Psoas muscle (tissue), 8 donors: ENCODE data around the gene CPAMD8. TPM values are rescaled to one million over a fixed set of nuclear protein-coding genes. Genes with fewer than 3 reads are reported as not detected.

Experiments
- ATAC-seq, 4 donors: fragments of 200-7000 bp; cut with Tn5 transposase; one replicate each; pipeline ENCODE4 v1.9.1; 2020; ENCODE audit warnings: moderate library complexity in 3 of 4, mild to moderate bottlenecking in 2 of 4
- DNase-seq, 2 donors: peaks; one replicate each; pipeline ENCODE4 v3.0.0-alpha.2; 2020
- H3K27ac ChIP-seq: fragments of 200-600 bp; one replicate; pipeline ENCODE4 v1.8.0; 2022
- H3K27me3 ChIP-seq, 3 donors: fragments of 200-600 bp in 1 of 3; one replicate each; pipeline versions ENCODE4 v1.6.1 to v1.8.0; 2013 to 2022; ENCODE audit warnings: low read length in 2 of 3, mild to moderate bottlenecking in 2 of 3, moderate library complexity in 1 of 3; ENCODE audit not compliant: insufficient read depth in 3 of 3
- H3K36me3 ChIP-seq, 2 donors: fragments of 200-600 bp in 1 of 2; one replicate each; pipeline versions ENCODE4 v1.6.1 to v1.8.0; 2013 to 2022; ENCODE audit warnings: low read depth in 1 of 2, mild to moderate bottlenecking in 1 of 2, moderate library complexity in 1 of 2; ENCODE audit not compliant: insufficient read depth in 1 of 2
- H3K4me1 ChIP-seq: fragments of 200-600 bp; one replicate; pipeline ENCODE4 v1.8.0; 2022
- H3K4me3 ChIP-seq: fragments of 200-600 bp; one replicate; pipeline ENCODE4 v1.8.0; 2022; ENCODE audit warnings: mild to moderate bottlenecking
- H3K9me3 ChIP-seq: fragments of 200-600 bp; one replicate; pipeline ENCODE4 v1.8.0; 2022
- CTCF ChIP-seq: fragments of 200-600 bp; IDR thresholded peaks from one replicate; pipeline ENCODE4 v1.8.0; 2022; ENCODE audit warnings: antibody characterized with exemption
- WGBS, 3 donors: extraction: QIAGEN DNeasy Blood & Tissue Kit; methylation state at CpG; one replicate each; pipeline versions ENCODE4 v1.1.6 to v1.1.7; 2013; 5-methylcytosine and 5-hydroxymethylcytosine counted together
- intact Hi-C, 2 donors: fragments of 100-400 bp; cut with DNase I; formaldehyde crosslinking; loops; one replicate each; pipeline versions ENCODE4 v1.11.0 to v1.14.2; 2022
- polyA plus RNA-seq, 3 donors: library from polyadenylated mRNA; stranded (reverse); fragments of 200-250 nt; gene quantifications; one replicate each; pipeline ENCODE4 v1.2.3, GENCODE V29; 2013
- total RNA-seq, 4 donors: library from RNA; stranded (reverse); fragmentation: NEBNext Ultra II Directional in 2 of 4; extraction: Animal tissue kit (Norgen Biotek cat#: 25700) in 2 of 4; gene quantifications; one replicate each; pipeline versions ENCODE4 v1.2.1 to v1.2.4, GENCODE V29; 2021 to 2023
- donor health status: healthy with polysubstance abuse.
- donor health status: DM: no; HTN: no; CAD: no; lungs with moderate emphysema.
- donor health status: Bipolar disorder and iron deficiency.
- donor health status: healthy.
- donor health status: DM: yes; HTN: yes; CAD: no.
- donor health status: DM: no; HTN: no; CAD: no.
- donor health status: DM: no; HTN: no; CAD: no.
- donor health status: DM: yes; HTN: yes; CAD: no.

The CPAMD8 gene
- total and polyA plus RNA-seq, 7 donors: 3.2 to 9.9 (median 8.2) TPM

GRCh38 chr19:16888629-16889365 is 137.8 kb downstream of the CPAMD8 start, which contains the start of gene F2RL3:
TSS of gene F2RL3 (plus strand) at chr19:16888999. CDS start at chr19:16889190, 191 bp downstream.
- H3K27me3 ChIP-seq: peaks cover 0 to 15% (median 3%) of the 10 kb centered on the region in 3 donors
- no peaks in the 10 kb centered on the region for H3K36me3 ChIP-seq
- 30 to 31% (median 30%) methylated on average over 29 to 31 of the region's 31 CpGs for WGBS, 3 donors
- H3K4me1 ChIP-seq: peaks cover 2% of the 10 kb centered on the region
- intact Hi-C loops: no loop called here
- no peaks in the 10 kb centered on the region for H3K9me3 ChIP-seq
- H3K27ac ChIP-seq: peak within 1 kb of the TSS; percentile 38
- TF ChIP-seq CTCF: no peak
- peak; percentile 55 to 77 for DNase-seq
- H3K4me3 ChIP-seq: peak within 1 kb of the TSS; percentile 36
- peak in 3 of 4 donors; percentile 24 to 62 (median 31) for ATAC-seq

- Histone ChIP-seq H3K4me3 (no peak overlapping the region), H3K36me3 (no peaks in the 10 kb centered on the region), H3K4me1 (no peaks in the 10 kb centered on the region), H3K9me3 (no peaks in the 10 kb centered on the region), H3K27ac (no peak overlapping the region), H3K27me3 (peaks cover 0 to 9% (median 3%) of the 10 kb centered on the region in 3 donors)
- 61 to 68% (median 63%) methylated on average over 14 to 17 of the region's 17 CpGs for WGBS, 3 donors
- DNase-seq (peak in 1 of 2 donors; percentile 44), ATAC-seq (no peak)
- no peak for TF ChIP-seq CTCF
- intact Hi-C loops: no loop called here
Measured at GRCh38 chr19:16887353-16888265, 139.0 kb downstream of the CPAMD8 start.

- Histone ChIP-seq H3K4me1 (no peaks in the 10 kb centered on the region), H3K27me3 (peaks cover 0 to 9% (median 3%) of the 10 kb centered on the region in 3 donors), H3K27ac (peak overlapping the region; percentile 61), H3K4me3 (no peak overlapping the region), H3K36me3 (no peaks in the 10 kb centered on the region), H3K9me3 (peaks cover 7% of the 10 kb centered on the region)
- intact Hi-C loops: no loop called here
- TF ChIP-seq CTCF: no peak
- DNase-seq (peak; percentile 55 to 78), ATAC-seq (peak; percentile 38 to 54 (median 50))
- WGBS, 3 donors: 56 to 68% (median 56%) methylated on average over 20 of the region's 20 CpGs
Measured at GRCh38 chr19:16886305-16886880, 140.2 kb downstream of the CPAMD8 start.

- H3K36me3 ChIP-seq: peaks cover 0 to under 1% of the 10 kb centered on the region in 2 donors
- no peak overlapping the region for H3K4me3 ChIP-seq
- no peak for TF ChIP-seq CTCF
- peaks cover 7% of the 10 kb centered on the region for H3K9me3 ChIP-seq
- H3K27ac ChIP-seq: no peak overlapping the region
- 35 to 41% (median 37%) methylated on average over 5 of the region's 5 CpGs for WGBS, 3 donors
- intact Hi-C loops: no loop called here
- no peaks in the 10 kb centered on the region for H3K4me1 ChIP-seq
- no peak for DNase-seq
- H3K27me3 ChIP-seq: peaks cover 0 to 9% (median 3%) of the 10 kb centered on the region in 3 donors
- ATAC-seq: no peak
Measured at GRCh38 chr19:16885166-16885565, 141.4 kb downstream of the CPAMD8 start.
